ENCODE results near the gene FBLN2.

GRCh38 chr3:13629644-13630043 lies 80.7 kb downstream of the FBLN2 start:
- TF ChIP-seq CTCF (IDR thresholded peaks at IDR 0.05) (no peak), POLR2A (IDR thresholded peaks at IDR 0.05) (no peak)
